Psoas muscle (tissue), 8 donors: ENCODE results near the gene RUFY3. TPM values are rescaled to one million over a fixed set of nuclear protein-coding genes. Genes with fewer than 3 reads are reported as not detected.

Source experiments
- ATAC-seq, 4 donors: fragments of 200-7000 bp; cut with Tn5 transposase; one replicate each; pipeline ENCODE4 v1.9.1; 2020; ENCODE audit warnings: moderate library complexity in 3 of 4, mild to moderate bottlenecking in 2 of 4
- DNase-seq, 2 donors: peaks; one replicate each; pipeline ENCODE4 v3.0.0-alpha.2; 2020
- H3K27ac ChIP-seq: fragments of 200-600 bp; one replicate; pipeline ENCODE4 v1.8.0; 2022
- H3K27me3 ChIP-seq, 3 donors: fragments of 200-600 bp in 1 of 3; one replicate each; pipeline versions ENCODE4 v1.6.1 to v1.8.0; 2013 to 2022; ENCODE audit warnings: low read length in 2 of 3, mild to moderate bottlenecking in 2 of 3, moderate library complexity in 1 of 3; ENCODE audit not compliant: insufficient read depth in 3 of 3
- H3K36me3 ChIP-seq, 2 donors: fragments of 200-600 bp in 1 of 2; one replicate each; pipeline versions ENCODE4 v1.6.1 to v1.8.0; 2013 to 2022; ENCODE audit warnings: low read depth in 1 of 2, mild to moderate bottlenecking in 1 of 2, moderate library complexity in 1 of 2; ENCODE audit not compliant: insufficient read depth in 1 of 2
- H3K4me1 ChIP-seq: fragments of 200-600 bp; one replicate; pipeline ENCODE4 v1.8.0; 2022
- H3K4me3 ChIP-seq: fragments of 200-600 bp; one replicate; pipeline ENCODE4 v1.8.0; 2022; ENCODE audit warnings: mild to moderate bottlenecking
- H3K9me3 ChIP-seq: fragments of 200-600 bp; one replicate; pipeline ENCODE4 v1.8.0; 2022
- WGBS, 3 donors: extraction: QIAGEN DNeasy Blood & Tissue Kit; methylation state at CpG; one replicate each; pipeline versions ENCODE4 v1.1.6 to v1.1.7; 2013; 5-methylcytosine and 5-hydroxymethylcytosine counted together
- intact Hi-C, 2 donors: fragments of 100-400 bp; cut with DNase I; formaldehyde crosslinking; loops; one replicate each; pipeline versions ENCODE4 v1.11.0 to v1.14.2; 2022
- polyA plus RNA-seq, 3 donors: library from polyadenylated mRNA; stranded (reverse); fragments of 200-250 nt; gene quantifications; one replicate each; pipeline ENCODE4 v1.2.3, GENCODE V29; 2013
- total RNA-seq, 4 donors: library from RNA; stranded (reverse); fragmentation: NEBNext Ultra II Directional in 2 of 4; extraction: Animal tissue kit (Norgen Biotek cat#: 25700) in 2 of 4; gene quantifications; one replicate each; pipeline versions ENCODE4 v1.2.1 to v1.2.4, GENCODE V29; 2021 to 2023
- TF ChIP-seq, protein P1 (sequence below): fragments of 200-600 bp; IDR thresholded peaks from one replicate; pipeline ENCODE4 v1.8.0; 2022; ENCODE audit warnings: antibody characterized with exemption
- donor health status: healthy with polysubstance abuse.
- donor health status: DM: no; HTN: no; CAD: no; lungs with moderate emphysema.
- donor health status: Bipolar disorder and iron deficiency.
- donor health status: healthy.
- donor health status: DM: yes; HTN: yes; CAD: no.
- donor health status: DM: no; HTN: no; CAD: no.
- donor health status: DM: no; HTN: no; CAD: no.
- donor health status: DM: yes; HTN: yes; CAD: no.

Gene RUFY3
- total and polyA plus RNA-seq, 7 donors: 15.1 to 53.7 (median 35.2) TPM

DNA sequence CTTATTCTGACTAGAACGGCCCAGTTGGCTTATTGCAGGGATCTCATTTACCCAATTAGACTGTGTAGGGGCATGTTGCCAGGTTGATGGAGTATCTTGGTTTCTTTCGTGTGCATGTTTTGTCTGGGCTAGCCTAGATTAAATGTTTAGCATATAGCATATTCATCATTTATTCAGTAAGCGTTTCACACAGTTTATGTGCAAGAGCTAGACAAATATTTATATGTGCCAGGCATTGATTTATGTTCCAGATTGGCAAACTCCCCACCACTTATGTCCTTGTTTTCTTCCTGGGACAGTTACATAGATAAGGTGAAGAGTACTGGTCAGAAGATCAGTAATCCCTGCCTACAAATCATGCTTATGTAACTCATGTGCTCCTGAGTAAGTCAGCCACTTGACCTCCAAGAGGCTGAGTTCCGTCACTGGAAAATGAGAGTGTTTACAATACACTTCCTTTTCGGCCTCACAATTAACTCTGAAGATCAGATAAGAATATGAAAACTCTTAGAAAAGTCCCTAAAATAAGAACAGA lies 57.2 kb downstream of the RUFY3 start:
- peaks cover 2 to 95% of the 10 kb centered on the region in 2 donors for H3K36me3 ChIP-seq

DNA sequence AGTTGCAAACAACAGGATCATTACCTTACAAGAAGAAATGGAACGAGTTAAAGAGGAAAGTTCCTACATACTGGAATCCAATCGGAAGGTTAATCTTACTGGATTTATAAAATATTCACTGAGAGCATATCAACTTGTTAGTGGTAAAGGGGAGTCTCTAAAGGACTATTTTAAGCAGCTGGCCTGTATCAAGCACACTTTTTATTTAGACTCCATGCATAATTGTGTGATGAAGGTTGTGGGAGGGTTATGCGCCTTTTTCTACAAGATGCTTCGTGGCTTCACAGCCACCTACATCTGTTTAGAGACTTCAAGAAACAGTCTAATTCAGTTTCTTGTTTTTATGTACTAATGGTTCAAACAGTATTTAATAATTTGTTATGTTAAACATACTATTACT lies 61.3 kb downstream of the RUFY3 start:
- H3K36me3 ChIP-seq: peaks cover 2 to 96% of the 10 kb centered on the region in 2 donors
- no peaks in the 10 kb centered on the region for H3K27me3 ChIP-seq
- H3K4me1 ChIP-seq: no peaks in the 10 kb centered on the region
- intact Hi-C loops: no loop called here
- no peak for ATAC-seq
- DNase-seq: no peak
- H3K9me3 ChIP-seq: no peaks in the 10 kb centered on the region
- no peak overlapping the region for H3K27ac ChIP-seq
- TF ChIP-seq, protein P1, sequence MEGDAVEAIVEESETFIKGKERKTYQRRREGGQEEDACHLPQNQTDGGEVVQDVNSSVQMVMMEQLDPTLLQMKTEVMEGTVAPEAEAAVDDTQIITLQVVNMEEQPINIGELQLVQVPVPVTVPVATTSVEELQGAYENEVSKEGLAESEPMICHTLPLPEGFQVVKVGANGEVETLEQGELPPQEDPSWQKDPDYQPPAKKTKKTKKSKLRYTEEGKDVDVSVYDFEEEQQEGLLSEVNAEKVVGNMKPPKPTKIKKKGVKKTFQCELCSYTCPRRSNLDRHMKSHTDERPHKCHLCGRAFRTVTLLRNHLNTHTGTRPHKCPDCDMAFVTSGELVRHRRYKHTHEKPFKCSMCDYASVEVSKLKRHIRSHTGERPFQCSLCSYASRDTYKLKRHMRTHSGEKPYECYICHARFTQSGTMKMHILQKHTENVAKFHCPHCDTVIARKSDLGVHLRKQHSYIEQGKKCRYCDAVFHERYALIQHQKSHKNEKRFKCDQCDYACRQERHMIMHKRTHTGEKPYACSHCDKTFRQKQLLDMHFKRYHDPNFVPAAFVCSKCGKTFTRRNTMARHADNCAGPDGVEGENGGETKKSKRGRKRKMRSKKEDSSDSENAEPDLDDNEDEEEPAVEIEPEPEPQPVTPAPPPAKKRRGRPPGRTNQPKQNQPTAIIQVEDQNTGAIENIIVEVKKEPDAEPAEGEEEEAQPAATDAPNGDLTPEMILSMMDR: no peak
- H3K4me3 ChIP-seq: no peak overlapping the region
- 75 to 80% (median 78%) methylated on average over 4 of the region's 4 CpGs for WGBS, 3 donors

More for the DNA sequence above, 57.2 kb downstream of the RUFY3 start:
- Histone ChIP-seq H3K9me3 (no peaks in the 10 kb centered on the region), H3K4me1 (no peaks in the 10 kb centered on the region), H3K27ac (no peak overlapping the region), H3K27me3 (no peaks in the 10 kb centered on the region), H3K4me3 (no peak overlapping the region)
- DNase-seq (no peak), ATAC-seq (peak in 1 of 4 donors; percentile 32)
- TF ChIP-seq, protein P1: no peak
- intact Hi-C loops: no loop called here
- WGBS, 3 donors: 63 to 68% (median 64%) methylated on average over 5 of the region's 5 CpGs

DNA sequence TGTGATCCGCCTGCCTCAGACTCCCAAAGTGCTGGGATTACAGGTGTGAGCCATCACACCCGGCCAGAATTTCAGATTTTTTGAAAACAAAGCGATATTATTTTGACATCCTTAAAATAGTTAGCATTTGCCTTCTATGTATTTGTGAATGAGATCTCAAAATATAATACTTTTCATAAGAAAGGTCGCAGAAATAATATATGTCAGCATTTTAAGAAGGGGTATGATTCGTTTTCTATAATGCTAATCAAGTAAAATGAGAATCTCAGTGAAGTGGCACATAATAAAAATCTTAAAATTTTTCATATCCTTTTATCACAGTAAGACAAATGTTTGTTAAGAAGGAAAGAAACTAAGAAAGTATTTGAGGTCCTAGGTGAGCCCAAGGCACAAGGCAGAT lies 65.7 kb downstream of the RUFY3 start:
- Histone ChIP-seq H3K4me3 (no peak overlapping the region), H3K4me1 (no peaks in the 10 kb centered on the region), H3K27ac (no peak overlapping the region), H3K27me3 (no peaks in the 10 kb centered on the region), H3K36me3 (peaks cover 3 to 98% of the 10 kb centered on the region in 2 donors), H3K9me3 (no peaks in the 10 kb centered on the region)
- intact Hi-C loops: no loop called here
- TF ChIP-seq, protein P1: no peak
- 96 to 97% (median 96%) methylated on average over 5 of the region's 5 CpGs for WGBS, 3 donors
- ATAC-seq (no peak), DNase-seq (no peak)

DNA sequence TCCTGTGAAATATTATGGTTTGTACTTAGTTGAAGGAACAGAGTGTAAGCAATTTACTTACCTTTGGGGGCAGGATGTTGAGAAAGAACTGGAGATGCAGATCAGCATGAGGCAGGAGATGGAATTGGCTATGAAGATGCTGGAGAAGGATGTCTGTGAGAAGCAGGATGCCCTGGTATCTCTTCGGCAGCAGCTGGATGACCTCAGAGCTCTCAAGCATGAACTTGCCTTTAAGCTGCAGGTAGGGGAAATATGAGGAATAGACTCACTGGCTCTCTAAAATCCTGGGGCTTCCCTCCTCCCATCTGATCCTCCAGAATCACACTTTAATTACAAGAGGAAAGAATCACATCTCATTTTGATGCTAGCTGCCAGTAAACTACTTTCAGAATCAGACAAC lies 67.0 kb downstream of the RUFY3 start:
- no peaks in the 10 kb centered on the region for H3K27me3 ChIP-seq
- DNase-seq: no peak
- 89 to 100% (median 100%) methylated on average over 1 of the region's 1 CpG for WGBS, 3 donors
- no peak for ATAC-seq
- peaks cover 3 to 98% of the 10 kb centered on the region in 2 donors for H3K36me3 ChIP-seq
- intact Hi-C loops: no loop called here
- H3K9me3 ChIP-seq: no peaks in the 10 kb centered on the region
- TF ChIP-seq, protein P1: no peak
- no peaks in the 10 kb centered on the region for H3K4me1 ChIP-seq
- no peak overlapping the region for H3K4me3 ChIP-seq
- H3K27ac ChIP-seq: no peak overlapping the region

- no peaks in the 10 kb centered on the region for H3K9me3 ChIP-seq
- H3K36me3 ChIP-seq: peaks cover 6 to 98% of the 10 kb centered on the region in 2 donors
- H3K27me3 ChIP-seq: no peaks in the 10 kb centered on the region
- ATAC-seq (no peak), DNase-seq (no peak)
- intact Hi-C loops: no loop called here
- no peaks in the 10 kb centered on the region for H3K4me1 ChIP-seq
- H3K4me3 ChIP-seq: no peak overlapping the region
- TF ChIP-seq, protein P1: no peak
- no peak overlapping the region for H3K27ac ChIP-seq
- 93 to 97% (median 94%) methylated on average over 6 of the region's 6 CpGs for WGBS, 3 donors
Measured at GRCh38 chr4:70793626-70794025, 71.9 kb downstream of the RUFY3 start.
